HFF-Myc (cell line): ENCODE measurements around the gene ZNF483.
"Not testable (repeated sequence)": the region's sequence is repeated elsewhere in the genome, so short reads cannot be mapped to it uniquely, and the experiment has no call there.

Experiments
- DNase-seq: peaks from one replicate; pipeline ENCODE4 v3.0.0-alpha.2; 2011; ENCODE audit warnings: low read depth; ENCODE audit errors: extremely low read depth
- H3K4me3 ChIP-seq: replicated peaks from 2 replicates; pipeline ENCODE4 v1.5.1; 2011; ENCODE audit warnings: low read depth, mild to moderate bottlenecking, control low read depth, low read length
- CTCF ChIP-seq: IDR thresholded peaks from 2 replicates; pipeline ENCODE4 v1.5.1; 2012; ENCODE audit warnings: mild to moderate bottlenecking, low read depth, low read length, control low read depth; ENCODE audit errors: missing control alignments

ZNF483 gene

GRCh38 chr9:111483858-111484571 lies 41.0 kb upstream of the ZNF483 start, which contains the start of gene ECPAS:
ECPAS (minus strand) TSS chr9:111484383; CDS start chr9:111472918, 11,465 bp downstream.
- no peak for TF ChIP-seq CTCF
- peak; percentile 26 for DNase-seq
- H3K4me3 ChIP-seq: peak within 1 kb of the TSS; percentile 75

DNA sequence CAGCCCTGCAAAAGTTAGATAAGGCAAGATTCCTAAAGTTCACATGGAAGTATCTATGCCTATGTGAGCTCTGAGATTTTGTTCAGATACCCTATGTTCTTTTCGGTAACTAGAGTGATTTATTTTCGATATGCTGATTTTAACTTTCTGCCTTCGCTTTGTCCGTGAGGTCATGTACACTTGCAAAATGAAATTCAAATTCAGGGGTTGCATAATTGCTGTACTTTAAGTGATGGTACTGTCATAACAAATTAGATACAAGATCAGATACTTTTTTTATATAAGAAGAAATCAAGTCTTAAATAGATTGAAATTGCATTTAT lies 40.4 kb upstream of the ZNF483 start:
- TF ChIP-seq CTCF: no peak
- DNase-seq: no peak
- H3K4me3 ChIP-seq: peak overlapping the region; percentile 75

- not testable (repeated sequence) for DNase-seq, H3K4me3 ChIP-seq
These were observed 27.8 kb upstream of the ZNF483 start for GRCh38 chr9:111497196-111497595.

DNA sequence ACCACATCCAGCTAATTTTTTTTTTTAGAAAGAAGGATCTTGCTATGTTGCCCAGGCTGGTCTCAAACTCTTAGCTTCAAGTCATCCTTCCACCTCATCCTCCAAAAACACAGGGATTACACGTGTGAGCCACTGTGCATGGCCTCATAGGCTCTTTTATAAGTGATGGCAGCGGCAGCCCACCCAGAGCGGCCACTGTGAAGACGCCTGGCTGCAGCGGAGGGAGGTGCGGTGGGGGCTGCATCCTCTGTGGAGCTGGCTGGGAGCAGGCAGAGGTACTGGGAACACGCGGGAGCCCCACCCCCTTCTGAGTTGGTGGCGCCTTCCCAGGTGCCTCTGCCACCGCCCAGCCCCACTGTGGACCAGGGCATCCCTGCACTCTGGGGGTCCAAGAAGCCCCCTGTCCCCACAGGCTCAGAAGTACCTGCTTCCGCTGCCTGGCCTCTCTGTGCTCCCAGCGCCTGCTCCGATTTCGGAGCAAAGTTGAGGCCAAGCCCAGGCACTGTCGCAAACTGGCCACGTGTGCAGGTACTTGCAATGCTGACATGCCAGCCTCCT lies 23.9 kb upstream of the ZNF483 start:
- no peak for TF ChIP-seq CTCF
- no peak for DNase-seq
- H3K4me3 ChIP-seq: no peak overlapping the region

DNA sequence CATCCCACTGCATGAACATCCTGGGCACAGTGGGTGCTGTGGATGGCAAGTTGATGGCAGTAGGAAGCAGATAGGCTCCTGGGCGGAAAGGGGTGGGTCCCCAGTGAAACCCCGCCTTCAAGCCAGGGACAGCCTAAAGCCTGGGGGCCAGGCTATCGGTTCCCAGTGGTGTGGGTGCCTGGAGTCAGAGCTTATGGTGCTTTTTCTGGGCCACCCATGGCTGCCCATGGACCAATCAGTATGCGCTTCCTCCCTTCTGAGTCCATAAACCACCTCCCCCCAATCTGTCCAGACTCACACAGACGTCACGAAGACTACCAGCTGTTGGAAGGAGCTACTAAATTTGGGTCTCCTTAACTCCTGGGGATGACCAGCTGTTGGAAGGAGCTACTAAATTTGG lies 23.3 kb upstream of the ZNF483 start:
- no peak for TF ChIP-seq CTCF
- no peak for DNase-seq

DNA sequence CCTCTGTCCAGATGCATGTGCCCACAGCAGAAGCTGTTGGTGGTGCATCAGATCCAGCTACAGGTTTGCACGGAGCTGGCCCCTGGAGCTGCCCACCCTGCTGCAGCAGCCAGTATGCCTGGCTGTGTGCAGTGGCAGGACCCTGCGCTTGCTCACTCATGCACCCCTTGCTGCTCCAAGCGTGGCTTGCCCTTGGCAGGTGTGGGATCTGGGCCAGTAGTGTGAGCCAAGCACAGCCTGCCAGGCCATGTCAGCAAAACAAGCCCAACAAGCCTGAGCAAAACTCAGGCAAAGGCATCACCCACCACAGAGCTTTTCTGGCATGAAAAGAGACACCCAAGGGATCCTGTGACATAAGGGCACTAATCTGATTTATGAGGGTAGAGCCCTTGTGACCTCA lies 22.5 kb upstream of the ZNF483 start:
- H3K4me3 ChIP-seq: no peak overlapping the region
- no peak for DNase-seq
- TF ChIP-seq CTCF: no peak

More for the DNA sequence above, 23.3 kb upstream of the ZNF483 start:
- H3K4me3 ChIP-seq: no peak overlapping the region

GRCh38 chr9:111511581-111511980 lies 13.4 kb upstream of the ZNF483 start:
- DNase-seq, H3K4me3 ChIP-seq: not testable (repeated sequence)

DNA sequence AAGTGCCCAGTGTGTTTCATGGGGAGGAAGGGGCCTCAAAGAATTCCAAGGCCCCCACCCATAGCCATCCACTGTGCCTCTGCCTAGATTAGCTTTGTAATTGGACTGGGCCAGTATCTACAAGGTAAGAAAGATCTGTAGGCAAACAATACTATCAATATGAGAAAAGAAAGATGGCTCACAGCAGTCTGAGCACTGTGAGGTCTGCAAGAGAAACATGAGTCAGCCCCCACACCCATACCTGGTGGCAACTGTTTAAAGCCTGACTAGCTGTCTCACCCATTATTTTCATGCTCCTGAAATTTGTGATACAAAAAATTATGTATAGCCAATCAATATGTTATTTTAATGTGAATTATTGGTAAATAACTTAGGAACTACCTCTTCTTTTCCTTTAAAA lies 10.0 kb upstream of the ZNF483 start:
- TF ChIP-seq CTCF: no peak
- no peak for DNase-seq
- H3K4me3 ChIP-seq: no peak overlapping the region
